ENCODE measurements around the gene FGD2. TPM values are rescaled to one million over a fixed set of nuclear protein-coding genes. Genes with fewer than 3 reads are reported as not detected.
A peak's percentile ranks its signal among the peaks of the same experiment; 100 is the strongest.

The FGD2 gene
- total RNA-seq, 2 experiments from 2014 or later: 1.2 TPM

- Mint-ChIP-seq H3K9me3 (no peaks in the 10 kb centered on the region), H3K4me3 (no peak overlapping the region), H3K36me3 (ENCODE audit: low read depth) (no peaks in the 10 kb centered on the region), H3K27ac (peak overlapping the region; percentile 2), H3K27me3 (no peaks in the 10 kb centered on the region), H3K4me1 (ENCODE audit: low read depth) (peaks cover 11% of the 10 kb centered on the region)
- H3K9me3 ChIP-seq (ENCODE audit: control insufficient read depth in 1 of 2, insufficient read depth in 1 of 2, low read length in 2 of 2): no peaks in the 10 kb centered on the region
- no peaks in the 10 kb centered on the region for H3K27me3 ChIP-seq (ENCODE audit: control insufficient read depth in 1 of 2, insufficient read depth in 2 of 2, low read length in 2 of 2)
- H3K4me1 ChIP-seq (ENCODE audit: insufficient read depth, low read length): peaks cover 25% of the 10 kb centered on the region
- peak overlapping the region; percentile 49 for H3K4me3 ChIP-seq (ENCODE audit: low read length)
- POLR2A ChIA-PET: interaction anchor here (1.0 to 2.0 kb wide), 3 partner anchors 11 to 132 kb away, joined by 3 to 7 read pairs (median 4); partner anchors contain the start of genes MTCH1 and PPIL1
- no peak for ATAC-seq (ENCODE audit: poor library complexity)
- no peak for TF ChIP-seq CTCF (IDR thresholded peaks at IDR 0.05)
- no peak for DNase-seq
- CTCF ChIA-PET: interaction anchor here (1.2 to 2.1 kb wide), 2 partner anchors 11 to 28 kb away, joined by 3 to 11 read pairs; no protein-coding TSS in a partner anchor
- intact Hi-C loops (cut with DNase I, micrococcal nuclease): no loop called here
- no peaks in the 10 kb centered on the region for H3K36me3 ChIP-seq (ENCODE audit: insufficient read depth, low read length)
- no peak overlapping the region for H3K27ac ChIP-seq (ENCODE audit: low read depth in 1 of 2, low read length in 2 of 2)
Measured at GRCh38 chr6:37006793-37007339, 1.4 kb downstream of the FGD2 start.

- Histone ChIP-seq H3K36me3 (ENCODE audit: insufficient read depth, low read length) (no peaks in the 10 kb centered on the region), H3K27ac (ENCODE audit: low read depth in 1 of 2, low read length in 2 of 2) (no peak overlapping the region), H3K9me3 (ENCODE audit: control insufficient read depth in 1 of 2, insufficient read depth in 1 of 2, low read length in 2 of 2) (no peaks in the 10 kb centered on the region), H3K4me3 (ENCODE audit: low read length) (peak overlapping the region; percentile 49), H3K4me1 (ENCODE audit: insufficient read depth, low read length) (peaks cover 25% of the 10 kb centered on the region), H3K27me3 (ENCODE audit: control insufficient read depth in 1 of 2, insufficient read depth in 2 of 2, low read length in 2 of 2) (no peaks in the 10 kb centered on the region)
- no peak for ATAC-seq (ENCODE audit: poor library complexity)
- H3K27ac Mint-ChIP-seq: no peak overlapping the region
- peak in 2 of 14 experiments; percentile 28 to 43 for DNase-seq
- ChIA-PET POLR2A (interaction anchor here (1.2 to 2.0 kb wide), 2 partner anchors 21 to 133 kb away, joined by 3 to 7 read pairs; partner anchors contain the start of genes MTCH1 and PPIL1), CTCF (interaction anchor here (1.2 to 2.1 kb wide), 2 partner anchors 11 to 28 kb away, joined by 3 to 11 read pairs; no protein-coding TSS in a partner anchor)
- H3K4me1 Mint-ChIP-seq (ENCODE audit: low read depth): peaks cover 11% of the 10 kb centered on the region
- intact Hi-C loops (cut with DNase I, micrococcal nuclease): no loop called here
- H3K9me3 Mint-ChIP-seq: no peaks in the 10 kb centered on the region
- H3K27me3 Mint-ChIP-seq: no peaks in the 10 kb centered on the region
- H3K4me3 Mint-ChIP-seq: no peak overlapping the region
- H3K36me3 Mint-ChIP-seq (ENCODE audit: low read depth): no peaks in the 10 kb centered on the region
- no peak for TF ChIP-seq CTCF (IDR thresholded peaks at IDR 0.05)
Measured at GRCh38 chr6:37007340-37008043, 2.0 kb downstream of the FGD2 start.

GRCh38 chr6:37008484-37009465, 3.3 kb downstream of the FGD2 start:
- no peak for TF ChIP-seq CTCF (IDR thresholded peaks at IDR 0.05)
- H3K27ac ChIP-seq (ENCODE audit: low read depth in 1 of 2, low read length in 2 of 2): no peak overlapping the region
- H3K4me3 ChIP-seq (ENCODE audit: low read length): no peak overlapping the region
- Mint-ChIP-seq H3K4me3 (no peak overlapping the region), H3K36me3 (ENCODE audit: low read depth) (no peaks in the 10 kb centered on the region), H3K27me3 (no peaks in the 10 kb centered on the region), H3K27ac (no peak overlapping the region), H3K9me3 (no peaks in the 10 kb centered on the region), H3K4me1 (ENCODE audit: low read depth) (peaks cover 11% of the 10 kb centered on the region)
- H3K9me3 ChIP-seq (ENCODE audit: control insufficient read depth in 1 of 2, insufficient read depth in 1 of 2, low read length in 2 of 2): no peaks in the 10 kb centered on the region
- H3K27me3 ChIP-seq (ENCODE audit: control insufficient read depth in 1 of 2, insufficient read depth in 2 of 2, low read length in 2 of 2): no peaks in the 10 kb centered on the region
- POLR2A ChIA-PET: no interaction called here
- peaks cover 25% of the 10 kb centered on the region for H3K4me1 ChIP-seq (ENCODE audit: insufficient read depth, low read length)
- CTCF ChIA-PET: no interaction called here
- ATAC-seq (ENCODE audit: poor library complexity) (no peak), DNase-seq (no peak)
- H3K36me3 ChIP-seq (ENCODE audit: insufficient read depth, low read length): no peaks in the 10 kb centered on the region
- intact Hi-C loops (cut with DNase I, micrococcal nuclease): no loop called here
